Osteoblast (primary cell): ENCODE measurements around the gene PITPNC1. TPM values are rescaled to one million over a fixed set of nuclear protein-coding genes. Genes with fewer than 3 reads are reported as not detected.

Experiments used
- DNase-seq: peaks from one replicate; pipeline ENCODE4 v3.0.0; 2011; ENCODE audit warnings: low spot score, mixed read lengths; ENCODE audit not compliant: insufficient read length; ENCODE audit errors: missing footprints
- H2AFZ ChIP-seq: 2 replicates; pipeline ENCODE4 v1.6.0; 2011; ENCODE audit warnings: mild to moderate bottlenecking, low read length
- H3K27ac ChIP-seq: 2 replicates; pipeline ENCODE4 v1.5.1; 2011; ENCODE audit warnings: mild to moderate bottlenecking, low read depth, low read length, moderate library complexity
- H3K27me3 ChIP-seq: 2 replicates; pipeline ENCODE4 v1.6.0; 2012; ENCODE audit warnings: mild to moderate bottlenecking, control low read depth, inconsistent platforms, low read length, moderate library complexity; ENCODE audit not compliant: insufficient read depth
- H3K36me3 ChIP-seq: 2 replicates; pipeline ENCODE4 v1.5.1; 2011; ENCODE audit warnings: mild to moderate bottlenecking, low read length, control low read depth, moderate library complexity; ENCODE audit not compliant: insufficient read depth
- H3K4me1 ChIP-seq: 2 replicates; pipeline ENCODE4 v1.5.1; 2011; ENCODE audit warnings: mild to moderate bottlenecking, low read length, control low read depth, moderate library complexity; ENCODE audit not compliant: insufficient read depth
- H3K4me2 ChIP-seq: 2 replicates; pipeline ENCODE4 v1.6.0; 2011; ENCODE audit warnings: mild to moderate bottlenecking, low read length; ENCODE audit not compliant: insufficient read depth
- H3K4me3 ChIP-seq: fragments of 200-600 bp; sonication (generic); 3 replicates; pipeline ENCODE4 v1.5.1; 2012; ENCODE audit warnings: mild to moderate bottlenecking, low read length, inconsistent platforms; ENCODE audit not compliant: insufficient read depth
- H3K79me2 ChIP-seq: 2 replicates; pipeline ENCODE4 v1.6.0; 2012; ENCODE audit warnings: mild to moderate bottlenecking, low read length, control low read depth, inconsistent platforms; ENCODE audit not compliant: insufficient read depth
- H3K9me3 ChIP-seq: 2 replicates; pipeline ENCODE4 v1.5.1; 2011; ENCODE audit warnings: low read depth, low read length, control low read depth
- H4K20me1 ChIP-seq: 2 replicates; pipeline ENCODE4 v1.6.0; 2012; ENCODE audit warnings: mild to moderate bottlenecking, low read length, control low read depth; ENCODE audit not compliant: insufficient read depth
- CTCF ChIP-seq: IDR thresholded peaks from 2 replicates; pipeline ENCODE4 v1.5.1; 2011; ENCODE audit warnings: mild to moderate bottlenecking, low read depth, low read length, moderate library complexity; ENCODE audit errors: extremely low read depth
- total RNA-seq: library from RNA; depleted of rRNA; stranded (reverse); fragments of >200 nt; gene quantifications from 2 replicates; pipeline ENCODE4 v1.2.3, GENCODE V29; 2012

Gene PITPNC1
- total RNA-seq, 1 donor, result 6.2 TPM

- Histone ChIP-seq H3K4me2 (no peak overlapping the region), H3K27ac (no peak overlapping the region), H3K36me3 (no peaks in the 10 kb centered on the region), H3K9me3 (no peaks in the 10 kb centered on the region), H3K4me3 (no peak overlapping the region), H2AFZ (no peak overlapping the region), H3K27me3 (no peaks in the 10 kb centered on the region), H3K4me1 (no peaks in the 10 kb centered on the region), H4K20me1 (no peaks in the 10 kb centered on the region), H3K79me2 (no peaks in the 10 kb centered on the region)
- TF ChIP-seq CTCF, result no peak
- DNase-seq, result no peak
Measured at GRCh38 chr17:67573987-67574657, 197.0 kb downstream of the PITPNC1 start.

GRCh38 chr17:67574658-67575293, 197.7 kb downstream of the PITPNC1 start:
- Histone ChIP-seq H3K27ac (no peak overlapping the region), H2AFZ (no peak overlapping the region), H4K20me1 (no peaks in the 10 kb centered on the region), H3K4me2 (no peak overlapping the region), H3K4me1 (no peaks in the 10 kb centered on the region), H3K36me3 (no peaks in the 10 kb centered on the region), H3K9me3 (no peaks in the 10 kb centered on the region), H3K27me3 (no peaks in the 10 kb centered on the region), H3K79me2 (no peaks in the 10 kb centered on the region), H3K4me3 (no peak overlapping the region)
- DNase-seq, result no peak
- TF ChIP-seq CTCF, result no peak

- TF ChIP-seq CTCF, result no peak
- no peak for DNase-seq
- H3K79me2 ChIP-seq, result no peaks in the 10 kb centered on the region
Measured at GRCh38 chr17:67575325-67575724, 198.2 kb downstream of the PITPNC1 start.

GRCh38 chr17:67576471-67577115, 199.5 kb downstream of the PITPNC1 start:
- Histone ChIP-seq H3K4me1 (no peaks in the 10 kb centered on the region), H3K27me3 (no peaks in the 10 kb centered on the region), H2AFZ (no peak overlapping the region), H3K27ac (no peak overlapping the region), H3K4me2 (no peak overlapping the region), H3K4me3 (no peak overlapping the region), H3K36me3 (no peaks in the 10 kb centered on the region), H3K79me2 (no peaks in the 10 kb centered on the region), H4K20me1 (no peaks in the 10 kb centered on the region), H3K9me3 (no peaks in the 10 kb centered on the region)
- no peak for DNase-seq
- TF ChIP-seq CTCF, result no peak

More at GRCh38 chr17:67575325-67575724, 198.2 kb downstream of the PITPNC1 start:
- Histone ChIP-seq H3K4me3 (no peak overlapping the region), H3K4me2 (no peak overlapping the region), H3K27me3 (no peaks in the 10 kb centered on the region), H3K27ac (no peak overlapping the region), H3K4me1 (no peaks in the 10 kb centered on the region), H3K36me3 (no peaks in the 10 kb centered on the region), H3K9me3 (no peaks in the 10 kb centered on the region), H4K20me1 (no peaks in the 10 kb centered on the region), H2AFZ (no peak overlapping the region)
